Duodenal mucosa (tissue), 2 donors: ENCODE data around the gene COL4A6.

ENCODE experiments used
- H3K27ac ChIP-seq: one replicate; pipeline ENCODE4 v1.7.0; 2013; ENCODE audit warnings: low read depth, low read length
- H3K27me3 ChIP-seq, 2 donors: one replicate each; pipeline ENCODE4 v1.7.0; 2013; ENCODE audit warnings: low read length in 2 of 2, control low read depth in 1 of 2; ENCODE audit not compliant: insufficient read depth in 2 of 2, control insufficient read depth in 1 of 2
- H3K36me3 ChIP-seq, 2 donors: one replicate each; pipeline ENCODE4 v1.7.0; 2013; ENCODE audit warnings: low read length in 2 of 2, control low read depth in 1 of 2; ENCODE audit not compliant: insufficient read depth in 2 of 2, control insufficient read depth in 1 of 2
- H3K4me1 ChIP-seq, 2 donors: one replicate each; pipeline ENCODE4 v1.7.0; 2013; ENCODE audit warnings: low read length in 2 of 2, control low read depth in 1 of 2; ENCODE audit not compliant: insufficient read depth in 2 of 2, control insufficient read depth in 1 of 2
- H3K4me3 ChIP-seq, 2 donors: one replicate each; pipeline ENCODE4 v1.7.0; 2013; ENCODE audit warnings: low read length in 2 of 2, low read depth in 1 of 2
- H3K9ac ChIP-seq, 2 donors: one replicate each; pipeline ENCODE4 v1.7.0; 2013; ENCODE audit warnings: low read length in 2 of 2, low read depth in 1 of 2
- H3K9me3 ChIP-seq, 2 donors: one replicate each; pipeline ENCODE4 v1.7.0; 2013; ENCODE audit warnings: low read length in 2 of 2, control low read depth in 1 of 2; ENCODE audit not compliant: control insufficient read depth in 1 of 2

The COL4A6 gene

DNA sequence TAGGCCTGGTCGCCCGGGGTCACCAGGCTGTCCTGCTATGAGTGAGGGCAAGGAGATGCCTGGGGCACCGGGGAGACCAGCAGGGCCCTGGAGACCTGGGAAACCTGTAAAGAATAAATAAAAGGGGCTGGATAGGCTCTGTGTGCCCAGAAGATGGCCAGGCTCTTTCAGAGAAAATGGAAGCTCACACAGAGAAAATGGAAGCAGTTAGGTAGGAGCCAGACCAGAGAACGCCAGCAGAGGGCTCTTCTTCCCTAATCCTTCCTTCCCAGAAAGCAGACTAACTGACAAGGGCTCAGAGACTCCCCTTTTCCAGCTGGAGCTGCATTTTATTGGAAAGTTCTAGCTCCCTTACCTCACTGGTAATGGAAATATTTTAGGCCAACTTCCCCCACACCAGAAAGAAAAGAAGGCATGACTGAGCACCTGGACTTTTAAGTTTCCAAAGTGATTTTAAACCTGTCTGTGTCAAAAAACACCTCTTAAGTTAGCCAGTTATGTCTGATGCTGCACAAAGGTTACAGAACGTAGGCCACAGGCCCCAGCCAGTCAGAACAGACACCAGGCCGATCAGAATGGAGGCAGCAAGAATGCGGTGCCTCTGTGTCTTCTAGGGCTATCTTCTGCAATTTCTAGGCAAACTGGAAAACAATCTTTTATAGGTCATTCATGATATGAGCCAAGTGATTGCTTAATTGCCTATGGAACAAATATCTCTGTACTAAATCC is 272.7 kb downstream of the COL4A6 start:
- H3K9me3 ChIP-seq: no peaks in the 10 kb centered on the region
- no peaks in the 10 kb centered on the region for H3K4me1 ChIP-seq
- no peaks in the 10 kb centered on the region for H3K36me3 ChIP-seq
- H3K27ac ChIP-seq: no peak overlapping the region
- no peaks in the 10 kb centered on the region for H3K27me3 ChIP-seq
- H3K9ac ChIP-seq: no peak overlapping the region
- no peak overlapping the region for H3K4me3 ChIP-seq

DNA sequence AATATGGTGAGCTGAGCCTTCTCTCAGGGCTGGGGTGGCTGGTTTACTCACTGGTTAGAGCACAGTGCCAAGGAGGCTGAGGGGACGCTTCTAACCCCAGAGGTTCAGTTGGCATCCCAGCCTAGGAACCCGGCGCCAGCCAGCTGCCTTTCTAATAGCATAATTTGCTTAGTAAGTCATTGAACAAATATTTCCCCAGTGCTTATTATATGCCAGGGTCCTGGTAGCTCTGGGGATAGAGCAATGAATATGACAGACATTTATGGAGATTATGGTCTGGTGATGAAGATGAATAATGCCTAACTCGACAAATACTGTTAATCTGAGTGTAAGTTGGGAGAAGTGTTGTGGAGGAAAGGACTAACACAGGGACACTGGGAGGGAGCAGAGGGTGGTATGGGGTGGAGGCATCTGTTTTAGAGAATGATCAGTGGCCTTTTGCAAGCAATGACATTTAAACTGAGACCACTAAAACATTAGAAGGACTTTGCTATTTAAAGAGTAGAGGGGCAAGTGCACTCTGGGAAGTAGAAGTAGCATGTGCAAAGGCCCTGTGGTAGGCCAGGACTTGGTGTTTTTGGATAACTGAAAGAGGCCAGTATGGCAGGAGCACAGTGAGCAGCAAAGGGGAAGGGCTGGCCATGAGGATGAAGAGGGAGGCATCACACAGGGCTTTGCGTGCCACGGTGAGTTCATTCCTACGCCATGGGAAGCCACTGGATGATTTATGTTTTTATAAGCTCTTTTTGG is 274.7 kb downstream of the COL4A6 start:
- Histone ChIP-seq H3K27ac (no peak overlapping the region), H3K9ac (no peak overlapping the region), H3K4me3 (no peak overlapping the region), H3K27me3 (no peaks in the 10 kb centered on the region), H3K36me3 (no peaks in the 10 kb centered on the region), H3K4me1 (no peaks in the 10 kb centered on the region), H3K9me3 (no peaks in the 10 kb centered on the region)

DNA sequence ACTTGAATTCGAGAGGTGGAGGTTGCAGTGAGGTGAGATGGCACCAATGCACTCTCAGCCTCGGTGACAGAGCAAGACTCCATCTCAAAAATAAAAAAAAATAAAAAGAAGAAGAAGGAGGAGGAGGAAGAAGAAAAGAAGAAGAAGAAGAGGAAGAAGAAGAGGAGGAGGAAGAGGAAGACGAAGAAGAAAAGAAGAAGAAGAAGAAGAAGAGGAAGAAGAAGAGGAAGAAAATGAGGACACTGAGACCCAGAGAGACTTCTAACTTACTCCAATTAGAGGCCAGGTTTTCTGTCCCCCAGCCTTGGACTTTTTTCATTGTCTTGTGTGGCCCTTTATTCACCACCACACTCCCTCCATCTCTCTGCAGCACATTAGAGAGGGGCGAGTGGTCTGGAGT is 276.0 kb downstream of the COL4A6 start:
- Histone ChIP-seq H3K27me3 (no peaks in the 10 kb centered on the region), H3K36me3 (no peaks in the 10 kb centered on the region)

DNA sequence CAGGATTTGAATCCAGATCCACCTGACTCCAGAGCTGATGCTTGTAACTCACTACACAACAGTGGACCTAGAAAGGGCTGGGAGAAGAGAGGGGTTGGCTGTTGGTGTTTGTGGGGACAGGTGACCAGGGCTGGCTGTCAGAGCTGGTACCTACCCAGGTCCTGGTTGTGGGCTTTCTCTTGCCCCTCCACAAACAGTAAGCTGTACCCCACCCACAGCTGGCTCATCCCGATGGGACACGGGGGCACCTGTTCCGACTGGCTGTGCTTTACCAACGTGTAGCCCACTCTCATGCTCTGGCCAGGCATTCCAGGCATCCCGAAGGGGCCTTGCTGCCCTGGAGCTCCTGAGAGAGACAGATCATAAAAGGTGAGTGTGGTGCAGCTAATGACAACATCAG is 277.9 kb downstream of the COL4A6 start:
- H3K27ac ChIP-seq: no peak overlapping the region
- no peak overlapping the region for H3K4me3 ChIP-seq
- no peaks in the 10 kb centered on the region for H3K27me3 ChIP-seq
- no peaks in the 10 kb centered on the region for H3K9me3 ChIP-seq
- no peaks in the 10 kb centered on the region for H3K4me1 ChIP-seq
- H3K9ac ChIP-seq: no peak overlapping the region
- H3K36me3 ChIP-seq: no peaks in the 10 kb centered on the region

More for the DNA sequence above, 276.0 kb downstream of the COL4A6 start:
- no peak overlapping the region for H3K4me3 ChIP-seq
- no peak overlapping the region for H3K9ac ChIP-seq
- no peak overlapping the region for H3K27ac ChIP-seq
- no peaks in the 10 kb centered on the region for H3K9me3 ChIP-seq
- no peaks in the 10 kb centered on the region for H3K4me1 ChIP-seq

DNA sequence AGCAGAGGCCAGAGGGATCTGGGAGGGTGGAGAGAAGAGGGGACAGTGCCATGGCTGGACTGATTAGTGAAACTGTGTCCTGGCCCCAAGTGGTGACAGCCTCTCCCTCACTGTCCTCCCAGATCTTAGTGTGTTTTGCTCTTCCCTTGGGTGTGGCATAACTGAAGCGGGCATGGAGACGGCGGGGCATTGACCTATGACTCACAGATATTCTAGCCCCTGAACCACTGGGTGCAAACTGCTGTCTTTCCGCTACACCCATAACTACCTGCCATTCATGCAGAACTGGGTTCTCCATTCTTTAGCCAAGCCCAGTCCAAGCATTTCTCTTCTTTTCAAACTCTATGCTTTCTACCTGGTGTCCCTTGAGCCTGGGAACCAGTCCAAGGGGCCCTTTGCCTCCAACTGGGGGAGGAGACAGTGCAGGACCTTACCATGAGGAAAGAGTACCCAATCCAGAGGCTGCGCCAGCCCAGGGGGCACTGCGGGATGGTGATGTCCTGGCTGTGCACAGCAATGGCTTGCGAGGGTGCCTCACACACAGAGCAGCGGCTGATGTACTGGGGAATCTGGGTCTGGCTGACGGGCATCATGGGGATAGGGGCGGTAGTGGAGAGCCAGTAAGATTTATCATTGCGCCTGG is 279.1 kb downstream of the COL4A6 start:
- no peak overlapping the region for H3K4me3 ChIP-seq
- no peaks in the 10 kb centered on the region for H3K9me3 ChIP-seq
- no peaks in the 10 kb centered on the region for H3K36me3 ChIP-seq
- no peaks in the 10 kb centered on the region for H3K4me1 ChIP-seq
- no peak overlapping the region for H3K9ac ChIP-seq
- no peak overlapping the region for H3K27ac ChIP-seq
- H3K27me3 ChIP-seq: no peaks in the 10 kb centered on the region

DNA sequence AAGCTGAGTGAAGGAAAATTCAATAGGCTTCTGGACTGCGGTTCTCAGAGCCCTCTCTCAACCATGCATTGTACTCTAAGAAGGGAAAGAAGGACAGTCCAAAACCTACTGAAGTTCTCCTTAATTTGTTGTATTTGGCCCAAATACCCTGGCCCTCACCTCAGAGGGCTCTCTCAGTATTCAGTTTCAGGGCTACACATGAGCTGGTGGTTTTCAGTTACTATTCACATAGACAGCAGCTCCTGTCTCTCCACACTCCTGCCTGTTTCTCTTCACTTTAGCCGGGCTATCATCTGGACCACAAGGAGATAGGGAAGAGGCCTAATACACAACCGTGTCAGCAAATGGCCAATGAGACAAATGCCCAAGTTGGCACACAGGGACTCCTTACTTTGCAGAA is 280.6 kb downstream of the COL4A6 start:
- H3K4me1 ChIP-seq: no peaks in the 10 kb centered on the region
- no peak overlapping the region for H3K27ac ChIP-seq
- peaks cover 0 to 8% of the 10 kb centered on the region in 2 donors for H3K36me3 ChIP-seq
- H3K9me3 ChIP-seq: no peaks in the 10 kb centered on the region
- H3K4me3 ChIP-seq: no peak overlapping the region
- no peak overlapping the region for H3K9ac ChIP-seq
- H3K27me3 ChIP-seq: no peaks in the 10 kb centered on the region

DNA sequence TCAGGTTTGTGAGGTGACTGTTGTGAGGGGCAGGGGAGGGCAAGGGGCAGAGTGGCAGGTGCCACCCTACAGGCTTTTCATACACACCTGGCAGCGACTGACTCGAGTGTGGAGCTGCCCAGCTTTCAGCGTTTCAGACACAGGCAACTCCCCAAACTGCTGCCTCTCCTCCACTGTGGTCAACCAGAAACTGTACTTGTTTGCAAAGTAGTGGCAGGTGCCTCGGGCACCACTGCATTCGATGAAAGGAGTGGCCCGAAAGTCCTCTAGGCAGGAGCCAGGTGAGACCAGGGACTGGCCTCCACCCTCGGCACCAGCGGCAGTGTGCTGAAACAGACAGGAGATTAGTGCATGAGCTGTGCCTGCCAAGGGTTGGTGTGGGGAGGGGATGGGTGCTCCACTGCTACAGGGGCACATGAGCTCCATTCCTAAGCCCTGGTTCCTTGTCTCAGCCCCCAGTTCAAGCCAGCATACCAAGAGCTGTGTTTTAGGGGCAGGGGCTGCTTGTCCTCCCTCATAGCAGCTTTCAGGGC is 281.2 kb downstream of the COL4A6 start:
- H3K9ac ChIP-seq: no peak overlapping the region
- peaks cover 0 to 14% of the 10 kb centered on the region in 2 donors for H3K36me3 ChIP-seq
- no peaks in the 10 kb centered on the region for H3K27me3 ChIP-seq
- no peak overlapping the region for H3K27ac ChIP-seq
- H3K4me1 ChIP-seq: no peaks in the 10 kb centered on the region
- H3K9me3 ChIP-seq: no peaks in the 10 kb centered on the region
- H3K4me3 ChIP-seq: no peak overlapping the region

DNA sequence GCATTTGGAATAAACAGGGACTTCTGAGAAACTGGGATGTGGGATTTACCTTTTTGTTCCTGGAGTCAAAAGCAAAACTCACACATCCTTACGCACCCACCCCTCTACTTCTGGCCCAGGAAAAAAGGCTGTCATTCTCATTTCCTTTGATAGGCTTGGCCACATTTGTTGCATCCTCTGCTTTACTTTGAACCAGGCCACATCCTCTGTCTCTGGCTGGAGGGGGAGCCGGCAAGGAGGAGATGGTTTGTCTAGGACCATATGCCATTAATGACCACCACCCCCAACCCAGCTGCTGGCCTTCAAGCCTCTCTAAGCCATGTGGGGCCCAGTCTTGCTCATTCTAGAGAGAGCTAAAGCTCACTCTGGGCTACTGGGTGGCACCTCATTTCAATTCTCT is 282.1 kb downstream of the COL4A6 start:
- Histone ChIP-seq H3K4me1 (no peaks in the 10 kb centered on the region), H3K9ac (no peak overlapping the region), H3K9me3 (no peaks in the 10 kb centered on the region), H3K27me3 (no peaks in the 10 kb centered on the region), H3K27ac (no peak overlapping the region), H3K4me3 (no peak overlapping the region), H3K36me3 (peaks cover 0 to 17% of the 10 kb centered on the region in 2 donors)

DNA sequence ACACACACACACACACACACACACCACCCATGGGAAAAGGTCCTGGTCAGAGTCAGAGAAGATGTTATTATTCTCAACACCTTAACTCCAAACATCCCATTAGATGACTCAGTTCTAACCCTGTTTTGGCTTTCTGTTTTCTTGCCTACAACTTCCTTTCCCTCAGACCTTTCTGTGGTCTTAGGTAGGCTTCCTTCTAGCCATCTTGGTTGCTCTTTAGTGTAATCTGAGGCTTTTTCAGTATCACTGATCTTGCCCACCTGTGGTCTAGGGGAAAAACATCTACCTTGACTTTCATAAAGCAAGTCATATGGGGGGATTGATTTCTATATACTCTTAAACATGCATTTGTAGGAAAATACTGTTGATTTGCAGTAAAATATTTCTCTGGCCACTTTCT is 289.7 kb downstream of the COL4A6 start:
- no peak overlapping the region for H3K27ac ChIP-seq
- peaks cover 0 to 30% of the 10 kb centered on the region in 2 donors for H3K36me3 ChIP-seq
- no peaks in the 10 kb centered on the region for H3K27me3 ChIP-seq

More for the DNA sequence above, 289.7 kb downstream of the COL4A6 start:
- no peaks in the 10 kb centered on the region for H3K4me1 ChIP-seq
- H3K9ac ChIP-seq: no peak overlapping the region
- no peaks in the 10 kb centered on the region for H3K9me3 ChIP-seq
- no peak overlapping the region for H3K4me3 ChIP-seq
